ENCODE measurements around the gene C1orf159. TPM values are rescaled to one million over a fixed set of nuclear protein-coding genes. Genes with fewer than 3 reads are reported as not detected.
A peak's percentile ranks its signal among the peaks of the same experiment; 100 is the strongest.

Gene C1orf159
- total and polyA plus RNA-seq, 2 of the 8 experiments (the other 6 are each of a cell fraction or from before 2014, with no cell fraction given): 10.0 to 10.9 TPM

DNA sequence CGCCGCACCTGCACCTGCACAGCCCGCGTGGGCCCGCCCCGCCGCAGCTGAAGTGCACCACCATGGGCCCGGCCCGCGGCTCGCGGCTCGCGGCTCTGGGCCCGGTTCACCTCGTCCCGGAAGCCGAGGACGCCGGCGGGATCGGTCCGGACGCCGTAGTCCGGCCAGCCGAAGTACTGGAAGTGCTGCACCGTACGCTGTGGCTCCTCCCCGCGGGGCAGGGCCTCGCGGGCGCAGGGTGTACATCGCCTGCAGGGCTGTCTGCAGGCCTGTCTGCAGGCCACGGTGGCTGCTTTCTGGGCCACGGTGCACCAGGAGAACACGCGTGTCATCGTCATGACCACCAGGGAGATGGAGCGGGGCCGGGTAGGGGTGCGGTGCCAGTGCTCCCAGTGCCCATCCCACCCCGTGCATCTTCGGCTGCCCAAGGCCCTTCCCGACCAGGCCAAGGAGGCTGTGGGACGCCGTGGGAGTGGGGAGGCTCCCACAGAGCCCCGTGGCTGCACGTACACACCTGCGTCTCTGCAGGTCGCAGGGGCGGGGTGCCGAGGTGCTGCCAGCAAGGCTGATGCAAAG lies 48.5 kb downstream of the C1orf159 start:
- H2BK5ac ChIP-seq (ENCODE audit: low read depth, low read length): no peak overlapping the region
- no peak overlapping the region for H2BK15ac ChIP-seq (ENCODE audit: low read length)
- H4K5ac ChIP-seq (ENCODE audit: insufficient read length, low read depth, low read length): no peak overlapping the region
- no peak overlapping the region for H3K56ac ChIP-seq (replicated peaks; ENCODE audit: insufficient read length, low read depth, low read length)
- H3K4me1 ChIP-seq (replicated peaks in 1 of 4; ENCODE audit: control insufficient read depth in 3 of 4, insufficient read depth in 4 of 4, low read length in 3 of 4): peaks cover 0 to 15% (median 7%) of the 10 kb centered on the region in 4 experiments; a peak in 5 of 7 replicates
- no peak overlapping the region for H3K27ac ChIP-seq (ENCODE audit: low read depth, low read length)
- FAIRE-seq (no peak), DNase-seq (ENCODE audit: low read depth in 1 of 2, low spot score in 2 of 2) (no peak)
- H2BK12ac ChIP-seq (ENCODE audit: low read depth, low read length): peak overlapping the region; percentile 60; the same call in 1 of the 2 replicates
- no peak overlapping the region for H2AFZ ChIP-seq (ENCODE audit: low read length)
- WGBS, 2 experiments (ENCODE audit: extremely low coverage in 1 of 2, insufficient coverage in 1 of 2, insufficient read length in 1 of 2, insufficient replicate concordance in 2 of 2, low coverage in 1 of 2, low lambda C conversion rate in 2 of 2, missing lambda C conversion rate in 1 of 2): 95% methylated on average over 23 of the region's 54 CpGs; no CpG with 5 or more reads in 1 of the 2 experiments
- H2BK20ac ChIP-seq (ENCODE audit: low read length): no peak overlapping the region
- H3K4me2 ChIP-seq (ENCODE audit: insufficient read depth in 1 of 2, low read depth in 2 of 2, low read length in 2 of 2): no peak overlapping the region; a peak in 1 of 4 replicates
- no peaks in the 10 kb centered on the region for H3K36me3 ChIP-seq (ENCODE audit: control insufficient read depth in 2 of 4, insufficient read depth in 4 of 4, low read length in 3 of 4)
- POLR2A ChIA-PET (ENCODE audit: partially characterized antibody): interaction anchor here (0.9 to 1.5 kb wide), 3 partner anchors 12 to 64 kb away, joined by 3 to 5 read pairs (median 4); no protein-coding TSS in a partner anchor
- no peak overlapping the region for H3K4me3 ChIP-seq (ENCODE audit: extremely low read depth in 1 of 4, insufficient read depth in 2 of 4, low read depth in 3 of 4, low read length in 4 of 4)
- no peaks in the 10 kb centered on the region for H3K79me1 ChIP-seq (ENCODE audit: low read depth, low read length)
- peaks cover 1 to 26% (median 19%) of the 10 kb centered on the region in 4 experiments for H3K27me3 ChIP-seq (replicated peaks in 1 of 4; ENCODE audit: control insufficient read depth in 3 of 4, extremely low read depth in 1 of 4, insufficient read depth in 3 of 4, low read length in 3 of 4)
- no peak overlapping the region for H3K9ac ChIP-seq (replicated peaks in 1 of 4; ENCODE audit: extremely low read depth in 1 of 4, low read depth in 3 of 4, low read length in 3 of 4)
- H4K20me1 ChIP-seq (replicated peaks in 1 of 2; ENCODE audit: control insufficient read depth in 1 of 2, insufficient read depth in 2 of 2, low read length in 2 of 2): peaks cover 0 to 16% of the 10 kb centered on the region in 2 experiments
- H3K79me2 ChIP-seq (ENCODE audit: control insufficient read depth in 1 of 2, insufficient read depth in 2 of 2, low read length in 2 of 2): no peaks in the 10 kb centered on the region
- H3K4ac ChIP-seq (replicated peaks; ENCODE audit: insufficient read length, low read depth, low read length): no peak overlapping the region
- H3K9me3 ChIP-seq (ENCODE audit: insufficient read depth in 2 of 2, low read depth in 1 of 2, low read length in 1 of 2): no peaks in the 10 kb centered on the region
- no peak overlapping the region for H2BK120ac ChIP-seq (replicated peaks; ENCODE audit: low read depth, low read length)
- CTCF ChIA-PET (ENCODE audit: partially characterized antibody): interaction anchor here (0.8 to 1.6 kb wide), 2 partner anchors 33 to 55 kb away, joined by 3 read pairs; no protein-coding TSS in a partner anchor
- no peak overlapping the region for H3K23ac ChIP-seq (ENCODE audit: insufficient read length)
- H4K91ac ChIP-seq (replicated peaks; ENCODE audit: insufficient read length, low read length): no peak overlapping the region
- no peak overlapping the region for H2AK5ac ChIP-seq (ENCODE audit: low read depth, low read length)
- peaks cover 7% of the 10 kb centered on the region; the same call in 1 of the 2 replicates for H3K23me2 ChIP-seq (ENCODE audit: low read depth, low read length)
- H3K14ac ChIP-seq (ENCODE audit: insufficient read length): no peak overlapping the region
- TF ChIP-seq, protein P1, sequence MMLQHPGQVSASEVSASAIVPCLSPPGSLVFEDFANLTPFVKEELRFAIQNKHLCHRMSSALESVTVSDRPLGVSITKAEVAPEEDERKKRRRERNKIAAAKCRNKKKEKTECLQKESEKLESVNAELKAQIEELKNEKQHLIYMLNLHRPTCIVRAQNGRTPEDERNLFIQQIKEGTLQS (IDR thresholded peaks at IDR 0.05; ENCODE audit: insufficient read depth, low read depth, low read length): no peak
- TF ChIP-seq SIX5 (IDR thresholded peaks at IDR 0.05; ENCODE audit: low read depth, low read length) (no peak), SIRT6 (IDR thresholded peaks at IDR 0.05; ENCODE audit: low read length) (no peak), GABPA (IDR thresholded peaks at IDR 0.05; ENCODE audit: borderline replicate concordance, insufficient read depth, low read length) (no peak), TCF12 (IDR thresholded peaks at IDR 0.05; ENCODE audit: low read depth, low read length) (no peak), RBBP5 (IDR thresholded peaks at IDR 0.05; ENCODE audit: borderline replicate concordance, low read depth, low read length) (no peak)
- no peak overlapping the region for H3K18ac ChIP-seq (ENCODE audit: extremely low read depth, low read length)
- peak overlapping the region; percentile 51; the same call in 1 of the 2 replicates for H4K8ac ChIP-seq (ENCODE audit: extremely low read depth, insufficient read depth, low read length)

All from H1 (cell line).